ENCODE results near the gene EIF3A.
"Not testable (repeated sequence)": the region's sequence is repeated elsewhere in the genome, so short reads cannot be mapped to it uniquely, and the experiment has no call there.

The EIF3A gene

GRCh38 chr10:119080521-119081259 is at the start of gene EIF3A:
Gene EIF3A, minus strand, starts transcription at chr10:119080817. Its CDS starts 141 bp downstream, at chr10:119080676.
- peak; percentile 95 for DNase-seq (ENCODE audit: low spot score)

DNA sequence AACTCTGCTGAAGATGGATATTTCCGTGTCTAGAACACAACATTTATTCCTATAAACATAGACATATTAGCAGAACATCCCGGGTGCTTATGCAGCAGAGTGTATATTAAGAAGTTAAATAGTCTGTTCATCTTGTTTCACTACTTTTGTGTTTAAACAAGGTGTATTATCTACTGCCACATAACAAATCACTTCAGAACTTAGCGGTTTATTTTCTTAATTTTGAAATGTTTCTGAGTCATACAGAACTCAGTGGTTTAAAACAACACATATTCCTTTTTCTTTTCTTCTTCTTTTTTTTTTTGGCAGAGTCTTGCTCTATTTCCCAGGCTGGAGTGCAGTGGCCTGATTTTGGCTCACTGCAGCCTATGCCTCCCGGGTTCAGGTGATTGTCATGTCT is 49.1 kb upstream of the EIF3A start:
- no peak for DNase-seq (ENCODE audit: low spot score)

DNA sequence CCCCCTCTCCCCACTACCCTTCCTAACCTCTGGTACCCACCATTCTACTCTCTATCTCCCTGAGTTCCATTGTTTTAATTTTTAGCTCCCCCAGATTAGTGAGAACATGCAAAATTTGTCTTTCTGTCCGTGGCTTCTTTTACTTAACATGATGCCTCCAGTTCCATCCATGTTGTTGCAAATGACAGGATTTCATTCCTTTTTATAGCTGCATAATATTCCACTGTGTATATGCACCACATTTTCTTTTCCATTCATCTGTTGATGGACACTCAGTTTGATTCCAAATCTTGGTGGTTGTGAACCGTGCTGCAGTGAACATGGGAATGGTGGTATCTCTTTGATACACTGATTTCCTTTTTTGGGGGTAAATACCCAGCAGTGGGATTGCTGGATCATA is 45.3 kb upstream of the EIF3A start:
- no peak for DNase-seq (ENCODE audit: low spot score)

DNA sequence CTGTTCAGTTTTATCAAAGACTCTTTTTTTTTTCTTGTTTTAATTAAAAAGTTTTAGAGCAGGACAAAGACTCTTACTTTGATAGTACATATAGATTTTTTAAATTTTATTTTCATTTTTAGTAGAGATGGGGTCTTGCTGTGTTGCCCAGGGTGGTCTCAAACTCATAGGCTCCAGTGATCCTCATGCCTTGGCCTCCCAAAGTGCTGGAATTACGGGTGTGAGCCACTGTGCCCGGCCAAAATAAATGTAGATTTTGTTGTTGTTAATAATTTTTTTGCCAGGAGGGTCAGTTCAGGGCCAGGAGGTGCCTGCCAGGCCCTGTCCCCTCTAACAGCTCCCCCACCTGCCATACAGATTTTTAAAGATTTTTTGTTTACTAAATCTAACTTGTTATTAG is 40.3 kb upstream of the EIF3A start:
- DNase-seq (ENCODE audit: low spot score), result no peak

DNA sequence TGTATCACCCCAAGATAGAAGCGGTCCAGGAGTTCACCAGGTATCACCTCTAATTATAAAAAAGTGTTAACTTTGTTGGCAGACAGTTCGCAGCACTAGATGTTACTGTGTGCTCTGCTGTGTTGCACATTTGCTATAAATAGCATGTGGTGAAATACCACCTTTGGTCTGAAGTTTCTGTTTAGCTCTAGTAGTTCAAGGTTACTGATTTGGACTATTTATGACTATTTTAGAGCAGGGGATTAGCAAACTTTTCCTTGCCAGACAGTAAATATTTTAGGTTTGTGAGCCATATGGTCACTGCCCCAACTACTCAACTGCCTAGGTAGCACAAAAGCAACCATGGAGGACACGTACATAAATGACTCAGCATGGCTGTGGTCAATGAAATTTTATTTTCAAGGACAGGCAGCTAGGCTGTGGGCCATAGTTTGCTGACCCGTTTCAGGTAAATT is 39.8 kb upstream of the EIF3A start:
- DNase-seq (ENCODE audit: low spot score), result no peak

DNA sequence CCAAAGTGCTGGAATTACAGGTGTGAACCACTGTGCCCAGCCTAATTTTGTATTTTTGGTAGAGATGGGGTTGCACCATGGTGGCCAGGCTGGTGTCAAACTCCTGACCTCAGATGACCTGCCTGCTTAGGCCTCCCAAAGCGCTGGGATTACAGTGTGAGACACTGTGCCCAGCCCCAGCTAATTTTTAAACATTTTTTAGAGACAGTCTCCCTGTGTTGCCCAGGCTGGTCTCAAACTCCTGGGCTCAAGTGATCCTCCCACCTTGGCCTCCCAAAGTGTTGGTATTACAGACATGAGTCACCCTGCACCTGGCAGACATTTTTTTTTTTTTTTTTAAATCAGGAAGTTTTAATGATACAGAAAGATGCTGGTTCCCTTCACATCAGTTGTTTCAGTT is 38.8 kb upstream of the EIF3A start:
- no peak for DNase-seq (ENCODE audit: low spot score)

DNA sequence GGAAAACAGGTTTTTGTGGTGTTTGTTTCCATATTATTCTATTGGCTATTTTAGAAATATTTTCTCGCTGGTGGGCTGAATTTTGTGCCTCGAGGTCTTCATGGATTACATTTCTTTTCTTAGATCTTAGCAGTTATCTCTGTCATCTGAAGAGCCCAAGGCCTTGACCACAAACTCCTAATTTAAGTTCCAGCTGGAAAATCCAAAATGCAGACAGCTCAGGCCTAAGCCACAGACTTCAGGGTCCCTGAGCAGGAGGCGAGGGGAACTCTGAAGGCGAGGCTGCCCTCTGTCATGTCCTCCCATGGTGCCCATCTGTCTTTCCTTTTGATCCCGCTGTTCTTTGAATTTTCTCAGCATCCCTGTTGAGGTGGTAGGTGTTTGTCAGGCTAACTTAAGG is 37.6 kb upstream of the EIF3A start:
- no peak for DNase-seq (ENCODE audit: low spot score)

GRCh38 chr10:119116326-119116951 is 35.8 kb upstream of the EIF3A start:
- no peak for DNase-seq (ENCODE audit: low spot score)

DNA sequence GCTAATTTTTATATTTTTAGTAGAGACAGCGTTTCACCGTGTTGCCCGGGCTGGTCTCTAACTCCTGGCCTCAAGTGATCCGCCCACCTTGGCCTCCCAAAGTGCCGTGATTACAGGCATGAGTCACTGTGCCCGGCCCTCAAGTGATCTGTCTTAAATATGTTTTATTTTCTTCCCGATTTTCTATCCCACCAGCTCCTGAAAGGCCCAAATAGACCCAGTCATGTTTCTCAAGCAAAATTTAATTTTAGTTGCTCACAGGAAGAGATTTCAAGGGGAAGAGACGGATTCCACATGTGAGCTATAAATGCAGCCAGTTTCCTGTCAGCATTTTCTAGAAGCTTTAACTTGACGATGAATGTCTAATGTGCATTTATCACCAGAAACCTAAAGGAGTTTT is 35.3 kb upstream of the EIF3A start:
- DNase-seq (ENCODE audit: low spot score), result no peak

DNA sequence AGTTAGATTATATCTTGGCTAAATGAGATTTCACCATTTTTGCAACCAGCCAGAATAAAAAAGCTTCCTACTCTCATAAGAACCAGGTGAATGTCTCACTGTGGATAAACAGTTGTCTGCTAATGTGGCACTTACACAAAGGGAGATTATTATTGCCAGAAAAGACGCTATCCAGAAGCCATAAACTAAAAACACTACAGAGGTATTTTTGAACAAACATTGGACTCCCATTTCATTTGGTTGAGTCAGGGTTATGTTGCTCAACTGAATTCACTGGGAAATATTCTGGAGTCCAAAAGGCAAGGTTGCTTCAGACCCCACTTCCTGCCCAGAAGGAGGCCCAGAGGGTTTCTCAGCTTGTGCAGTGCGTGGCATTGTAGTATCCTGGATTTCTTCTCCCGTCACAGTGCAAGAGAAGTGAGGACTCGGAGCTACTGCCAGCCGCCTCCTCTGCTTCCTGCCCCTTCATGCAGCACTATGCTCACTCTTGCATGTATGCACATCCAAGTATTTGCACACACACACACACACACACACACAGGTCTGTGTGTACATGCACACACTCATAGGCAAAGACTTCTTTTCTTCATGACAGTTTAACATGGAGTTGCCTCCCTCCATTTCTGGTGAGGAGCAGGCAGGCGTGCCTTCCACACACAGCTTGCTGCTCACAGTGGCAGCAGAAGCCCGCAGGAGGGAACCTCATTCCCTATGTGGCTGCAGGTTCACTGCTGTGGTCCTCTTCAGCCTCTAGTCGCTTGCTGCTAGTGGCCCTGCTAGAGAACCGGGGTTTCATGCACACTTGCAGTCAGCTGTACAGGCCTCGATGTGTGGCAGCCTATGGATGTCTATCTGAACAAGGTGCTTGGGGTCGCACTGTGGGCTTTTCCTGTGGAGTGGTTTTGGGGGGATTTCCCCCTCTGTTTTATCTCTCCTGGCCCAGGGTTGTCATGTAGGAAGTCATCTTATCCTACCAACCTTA is 33.4 kb upstream of the EIF3A start:
- DNase-seq (ENCODE audit: low spot score), result no peak

- no peak for DNase-seq (ENCODE audit: low spot score)
Measured at GRCh38 chr10:119112056-119112455, 31.4 kb upstream of the EIF3A start.

DNA sequence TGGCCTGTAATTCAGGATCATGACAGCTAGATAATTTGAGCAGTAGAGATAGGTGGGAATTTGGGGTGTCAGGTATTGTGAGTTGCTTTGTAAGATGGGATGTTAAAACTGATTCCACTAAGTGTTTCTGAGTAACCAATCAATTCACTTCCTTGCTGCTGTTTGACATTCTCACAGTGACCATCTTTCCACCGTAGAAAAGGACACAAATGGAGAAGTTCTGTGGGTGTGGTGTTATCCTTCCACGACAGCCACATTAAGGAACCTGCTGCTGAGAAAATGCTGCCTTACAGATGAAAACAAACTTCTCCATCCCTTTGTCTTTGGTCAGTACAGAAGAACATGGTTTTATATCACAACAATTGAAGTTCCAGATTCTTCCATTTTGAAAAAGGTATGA is 27.2 kb upstream of the EIF3A start:
- DNase-seq (ENCODE audit: low spot score), result not testable (repeated sequence)

- not testable (repeated sequence) for DNase-seq (ENCODE audit: low spot score)
Measured at GRCh38 chr10:119107106-119107505, 26.5 kb upstream of the EIF3A start.

DNA sequence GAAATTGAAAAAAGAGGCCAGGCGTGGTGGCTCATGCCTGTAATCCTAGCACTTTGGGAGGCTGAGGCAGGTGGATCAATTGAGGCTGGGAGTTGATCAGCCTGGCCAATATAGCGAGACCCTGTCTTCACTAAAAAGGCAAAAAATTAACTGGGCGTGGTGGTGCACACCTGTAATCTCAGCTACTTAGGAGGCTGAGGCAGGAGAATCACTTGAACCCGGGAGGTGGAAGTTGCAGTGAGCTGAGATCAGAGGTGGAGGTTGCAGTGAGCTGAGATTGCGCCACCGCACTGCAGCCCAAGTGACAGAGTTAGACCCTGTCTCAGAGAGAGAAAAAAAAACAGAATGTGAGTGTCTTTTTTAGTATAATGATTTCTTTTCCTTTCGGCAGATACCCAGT is 25.3 kb upstream of the EIF3A start:
- not testable (repeated sequence) for DNase-seq (ENCODE audit: low spot score)

DNA sequence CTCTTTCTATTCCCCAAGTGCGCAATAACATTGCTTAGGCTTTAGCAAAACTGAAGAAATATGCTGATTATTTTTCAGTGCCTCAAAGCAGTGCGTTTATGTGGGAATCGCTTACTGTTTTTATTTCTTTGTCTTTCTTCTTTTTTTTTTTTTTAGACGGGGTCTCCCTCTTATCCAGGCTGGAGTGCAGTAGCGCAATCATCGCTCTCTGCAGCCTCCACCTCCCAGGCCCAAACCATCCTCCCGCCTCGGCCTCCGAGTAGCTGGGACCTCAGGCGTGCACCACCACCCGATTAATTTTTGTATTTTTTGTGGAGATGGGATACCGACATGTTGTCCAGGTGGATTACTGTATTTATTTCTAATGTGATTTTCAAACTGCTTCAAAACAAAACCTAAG is 24.5 kb upstream of the EIF3A start:
- DNase-seq (ENCODE audit: low spot score), result no peak

DNA sequence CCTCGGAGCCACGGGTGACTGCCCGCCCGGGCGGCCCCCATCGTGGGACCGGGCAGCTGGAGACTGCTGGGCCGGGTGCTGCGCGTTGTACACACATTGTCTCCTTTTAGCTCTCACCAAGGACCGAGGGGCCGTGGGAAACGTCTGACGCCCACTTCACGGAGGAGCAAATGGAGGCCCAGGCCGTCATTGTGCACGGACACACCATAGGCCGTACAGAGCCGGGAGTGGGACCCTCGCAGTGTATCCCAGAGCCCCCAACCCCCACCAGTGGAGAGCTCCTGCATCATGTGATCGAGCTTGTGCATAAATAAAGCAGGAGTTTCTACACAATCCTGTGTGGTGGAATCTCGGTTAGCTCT is 24.0 kb upstream of the EIF3A start:
- no peak for DNase-seq (ENCODE audit: low spot score)

DNA sequence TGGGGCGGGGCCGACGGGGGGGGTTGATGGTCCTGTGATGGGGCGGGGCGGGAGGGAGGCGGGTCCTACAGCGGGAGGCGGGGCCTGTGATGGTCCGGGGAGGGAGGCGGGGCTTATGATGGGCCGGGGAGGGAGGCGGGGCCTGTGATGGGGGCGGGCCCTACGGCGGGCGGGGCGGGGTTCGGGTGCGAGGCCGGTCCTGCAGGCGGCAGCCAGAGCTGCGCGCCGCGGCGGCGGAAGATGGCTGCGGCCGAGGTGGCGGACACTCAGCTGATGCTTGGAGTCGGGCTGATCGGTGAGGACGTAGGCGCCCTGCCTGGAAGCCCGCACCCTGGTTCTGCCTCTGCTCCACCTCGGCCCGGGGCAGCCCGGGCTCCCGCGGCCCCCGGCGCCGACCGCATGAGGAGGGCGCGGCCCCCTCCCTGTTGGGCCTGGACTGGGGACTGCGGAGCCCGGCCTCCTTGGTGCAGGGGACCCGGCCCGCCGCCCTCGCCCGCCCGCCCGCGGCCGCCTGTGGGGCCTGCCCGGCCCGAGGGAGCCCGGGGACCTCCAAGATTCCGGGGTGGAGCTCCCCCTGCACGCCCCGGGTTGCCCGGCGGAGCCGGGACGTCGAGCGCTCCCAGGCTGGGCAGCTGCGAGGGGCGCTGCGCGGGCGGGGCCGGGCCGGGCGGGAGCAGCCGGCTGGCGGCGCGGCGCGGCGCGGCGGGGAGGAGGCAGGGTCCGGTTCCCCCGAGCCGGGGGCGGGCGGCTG is 23.5 kb upstream of the EIF3A start, which contains the start of gene DENND10:
Gene DENND10 (plus strand): TSS at position 211 of the 751 bp plus-strand sequence. CDS start 30 bp downstream, at position 241.
- DNase-seq (ENCODE audit: low spot score), result peak; percentile 58

GRCh38 chr10:119103241-119103902 is 22.8 kb upstream of the EIF3A start:
- DNase-seq (ENCODE audit: low spot score), result no peak

- DNase-seq (ENCODE audit: low spot score), result no peak
Measured at GRCh38 chr10:119101366-119102098, 20.9 kb upstream of the EIF3A start.

DNA sequence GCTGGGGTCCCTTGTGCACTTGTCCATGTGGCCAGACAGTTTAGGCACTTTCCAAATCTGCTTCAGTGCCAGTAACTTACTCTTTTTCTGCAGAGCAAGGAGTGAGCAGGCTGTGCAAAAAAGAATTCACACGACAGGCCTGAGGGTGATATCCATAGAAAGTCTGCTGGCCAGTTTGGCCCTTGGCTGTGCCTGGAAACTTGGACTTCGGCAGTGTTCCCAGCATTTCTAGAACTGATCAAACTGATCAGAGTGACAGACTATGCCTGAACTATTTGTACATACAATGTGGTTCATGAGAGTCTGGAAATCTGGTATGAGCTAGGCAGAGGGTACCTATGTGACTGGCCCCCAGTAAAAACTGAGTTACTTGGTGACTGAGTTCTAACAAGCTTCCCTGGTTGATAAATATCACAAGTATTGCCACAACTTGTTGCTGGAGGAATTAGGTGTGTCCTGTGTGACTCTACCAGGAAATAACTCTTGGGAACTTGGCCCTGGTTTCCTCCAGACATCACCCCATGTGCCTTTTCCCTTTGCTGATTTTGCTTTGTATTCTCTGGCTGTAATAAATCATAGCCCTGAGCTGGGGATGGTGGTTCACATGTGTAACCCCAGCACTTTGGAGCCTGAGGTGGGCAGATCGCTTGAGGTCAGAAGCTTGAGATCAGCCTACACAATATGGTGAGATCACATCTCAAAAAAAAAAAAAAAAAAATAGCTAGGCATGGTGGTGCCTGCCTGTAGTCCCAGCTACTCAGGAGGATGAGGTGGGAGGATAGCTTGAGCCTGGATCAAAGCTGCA is 20.0 kb upstream of the EIF3A start:
- DNase-seq (ENCODE audit: low spot score), result peak; percentile 69

All from kidney capillary endothelial cell (primary cell).